UCSD-AML1 (cell line): ENCODE measurements around the gene CATSPER4.
A peak's percentile ranks its signal among the peaks of the same experiment; 100 is the strongest.

Source experiments
- DNase-seq: peaks from one replicate; lab custom pipeline; 2025; ENCODE audit not compliant: unreplicated experiment; lab: John Stamatoyannopoulos, UW

CATSPER4 gene

GRCh38 chr1:26234644-26235370 is 44.4 kb downstream of the CATSPER4 start:
- DNase-seq = peak; percentile 45

GRCh38 chr1:26237230-26237966 is 47.0 kb downstream of the CATSPER4 start:
- no peak for DNase-seq

- no peak for DNase-seq
Observed at GRCh38 chr1:26239936-26240335, 49.5 kb downstream of the CATSPER4 start.
